HG03575 (cell line): Measurements from ENCODE around the gene KLHL30.
"Not testable (repeated sequence)": the region's sequence is repeated elsewhere in the genome, so short reads cannot be mapped to it uniquely, and the experiment has no call there.

Source experiments
- ATAC-seq: cut with Tn5 transposase; IDR thresholded peaks from one replicate; pipeline ENCODE4 v1.9.1; 2021; ENCODE audit not compliant: unreplicated experiment, insufficient number of reproducible peaks, low FRiP score; ENCODE audit errors: extremely low read depth

KLHL30 gene

DNA sequence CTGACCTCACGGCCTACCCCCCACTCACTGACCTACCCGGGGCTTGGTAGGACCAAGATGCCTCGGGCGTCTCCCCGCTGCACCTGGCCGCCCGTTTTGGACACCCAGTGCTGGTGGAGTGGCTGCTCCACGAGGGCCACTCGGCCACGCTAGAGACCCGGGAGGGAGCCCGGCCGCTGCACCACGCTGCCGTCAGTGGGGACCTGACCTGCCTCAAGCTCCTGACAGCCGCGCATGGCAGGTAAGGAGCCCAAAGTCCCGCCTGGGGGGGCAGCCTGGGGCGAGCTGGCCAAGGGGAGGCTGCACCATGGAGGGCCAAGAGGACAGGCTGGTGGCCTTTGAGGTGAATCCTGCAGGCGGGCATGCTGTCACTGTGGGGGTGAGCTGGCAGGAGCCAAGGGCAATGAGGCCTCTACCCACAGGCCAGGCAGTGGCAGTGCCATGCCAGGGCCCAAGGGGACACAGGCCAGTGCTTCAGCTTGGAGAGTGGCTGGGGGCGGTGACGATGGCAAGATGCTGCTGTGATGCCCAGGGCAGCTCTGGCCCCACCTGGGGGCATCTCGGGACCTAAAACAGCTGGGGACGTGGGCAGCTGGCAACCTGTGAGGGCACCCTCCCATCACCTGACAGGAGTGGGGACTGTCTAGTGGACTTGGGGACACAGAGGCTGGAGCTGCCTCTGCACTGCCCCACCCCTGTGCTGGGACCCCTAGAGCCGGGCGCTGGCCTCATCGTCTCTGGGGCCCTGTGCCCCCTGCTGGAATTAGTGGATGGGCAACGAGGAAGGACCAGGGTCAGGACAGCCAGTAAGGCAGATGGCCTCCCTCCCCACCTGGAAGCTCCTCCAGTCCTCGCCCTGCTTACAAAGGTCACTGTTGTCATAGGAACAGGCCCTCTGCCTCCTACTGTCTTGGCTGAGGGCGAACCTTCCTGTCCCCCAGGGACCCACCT, 36.3 kb upstream of the KLHL30 start:
- no peak for ATAC-seq

DNA sequence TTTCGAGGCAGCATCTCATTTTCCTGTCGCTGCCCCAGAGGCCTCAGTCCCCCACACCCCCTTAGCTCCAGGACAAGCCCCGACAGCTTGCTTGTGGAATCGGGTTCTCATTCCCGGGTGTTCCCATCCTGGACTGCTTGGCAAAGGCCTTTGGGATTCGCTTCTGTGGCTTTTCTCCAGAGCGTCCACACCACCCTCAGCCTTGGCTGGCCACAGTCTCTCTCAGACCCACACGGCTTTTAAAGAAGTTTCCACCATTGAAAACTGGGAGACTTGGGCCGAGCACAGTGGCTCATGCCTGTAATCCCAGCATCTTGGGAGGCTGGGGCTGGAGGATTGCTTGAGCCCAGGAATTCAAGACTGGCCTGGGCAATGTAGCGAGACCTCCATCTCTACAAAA, 35.6 kb upstream of the KLHL30 start:
- no peak for ATAC-seq

DNA sequence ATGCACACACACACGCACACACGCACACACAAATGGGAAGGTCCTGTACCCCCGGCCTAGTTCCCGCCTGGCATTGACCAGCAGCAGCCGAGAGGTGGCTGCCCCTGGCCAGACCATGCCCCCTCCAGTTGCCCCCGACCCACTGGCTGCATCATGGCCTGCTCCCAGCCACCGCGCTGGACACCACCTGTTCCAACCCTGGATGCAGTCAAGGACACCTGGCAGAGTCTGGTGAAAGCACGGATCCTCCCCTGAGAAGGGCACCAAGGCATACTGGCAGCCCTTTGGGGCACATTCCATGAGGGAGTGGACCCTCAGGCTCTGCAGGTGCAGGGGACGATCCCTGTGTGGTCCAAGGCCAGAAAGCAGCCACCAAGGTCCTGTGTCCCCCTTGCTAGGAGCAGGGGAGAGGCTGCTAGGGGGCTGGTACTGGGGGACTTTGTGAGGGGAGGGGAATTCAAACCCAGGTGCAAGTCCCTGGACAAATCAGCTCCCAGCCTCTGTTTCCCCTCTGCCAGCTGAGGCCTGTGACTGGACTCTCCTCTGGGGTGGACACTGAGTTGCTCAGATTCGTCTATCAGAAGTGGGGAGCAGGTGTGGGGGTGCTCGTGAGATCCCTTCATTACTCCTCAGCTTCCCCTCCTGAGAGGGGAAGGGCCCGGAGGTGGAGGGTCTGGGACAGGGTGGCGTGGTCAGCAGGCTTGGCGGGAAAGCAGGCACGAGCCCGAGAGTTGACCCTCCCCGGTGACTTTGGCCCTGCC, 34.8 kb upstream of the KLHL30 start:
- no peak for ATAC-seq

DNA sequence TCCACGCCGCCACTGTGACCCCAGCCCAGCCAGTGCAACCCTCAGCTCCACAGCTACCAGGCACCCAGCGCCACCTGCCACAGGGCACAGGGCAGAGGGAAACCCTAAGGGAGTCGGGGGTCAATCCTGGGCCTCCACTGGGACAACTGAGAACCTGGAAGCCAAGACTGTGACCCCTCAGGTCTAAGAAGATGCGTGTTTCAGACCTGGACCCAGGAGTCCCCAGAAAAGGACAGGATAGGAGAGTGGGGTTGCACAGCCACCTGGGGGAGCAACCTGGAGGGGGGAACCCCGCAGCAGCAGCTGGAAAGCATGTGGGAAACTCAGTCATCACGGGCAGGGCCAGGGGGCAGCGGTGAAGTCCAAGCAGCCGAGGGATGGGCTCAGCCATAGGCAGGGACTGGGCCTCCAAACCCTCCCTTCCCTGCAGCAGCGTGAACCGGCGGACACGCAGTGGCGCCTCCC, 34.2 kb upstream of the KLHL30 start:
- no peak for ATAC-seq

DNA sequence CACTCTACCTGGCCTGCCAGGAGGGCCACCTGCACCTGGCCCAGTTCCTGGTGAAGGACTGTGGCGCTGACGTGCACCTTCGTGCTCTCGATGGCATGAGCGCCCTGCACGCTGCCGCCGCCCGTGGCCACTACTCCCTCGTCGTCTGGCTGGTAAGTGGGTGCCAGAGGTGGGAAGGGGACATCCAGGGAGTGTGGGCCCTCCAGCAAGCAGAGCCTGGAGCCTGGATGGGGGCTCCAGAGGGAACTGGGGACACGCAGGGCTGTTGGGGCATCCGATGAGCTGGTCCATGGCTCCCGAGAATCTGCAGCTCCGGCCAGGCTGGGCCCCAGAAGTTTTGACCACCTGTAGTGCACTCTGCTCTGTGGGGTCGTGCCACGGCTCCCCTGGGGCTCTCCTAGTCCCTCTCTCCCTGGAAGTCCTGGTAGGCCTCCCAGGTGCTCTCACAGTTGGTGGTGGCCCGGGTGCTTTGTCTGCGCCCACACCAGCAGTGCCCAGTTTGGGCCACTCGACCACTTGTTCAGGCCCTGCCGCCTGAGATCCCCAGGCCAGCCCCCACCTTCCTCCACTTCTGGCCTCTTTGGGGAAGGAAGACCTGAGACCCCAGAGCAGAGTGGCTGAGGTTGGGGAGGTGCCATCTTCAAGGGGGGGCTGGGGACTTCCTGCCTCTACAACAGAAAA, 33.6 kb upstream of the KLHL30 start:
- no peak for ATAC-seq

DNA sequence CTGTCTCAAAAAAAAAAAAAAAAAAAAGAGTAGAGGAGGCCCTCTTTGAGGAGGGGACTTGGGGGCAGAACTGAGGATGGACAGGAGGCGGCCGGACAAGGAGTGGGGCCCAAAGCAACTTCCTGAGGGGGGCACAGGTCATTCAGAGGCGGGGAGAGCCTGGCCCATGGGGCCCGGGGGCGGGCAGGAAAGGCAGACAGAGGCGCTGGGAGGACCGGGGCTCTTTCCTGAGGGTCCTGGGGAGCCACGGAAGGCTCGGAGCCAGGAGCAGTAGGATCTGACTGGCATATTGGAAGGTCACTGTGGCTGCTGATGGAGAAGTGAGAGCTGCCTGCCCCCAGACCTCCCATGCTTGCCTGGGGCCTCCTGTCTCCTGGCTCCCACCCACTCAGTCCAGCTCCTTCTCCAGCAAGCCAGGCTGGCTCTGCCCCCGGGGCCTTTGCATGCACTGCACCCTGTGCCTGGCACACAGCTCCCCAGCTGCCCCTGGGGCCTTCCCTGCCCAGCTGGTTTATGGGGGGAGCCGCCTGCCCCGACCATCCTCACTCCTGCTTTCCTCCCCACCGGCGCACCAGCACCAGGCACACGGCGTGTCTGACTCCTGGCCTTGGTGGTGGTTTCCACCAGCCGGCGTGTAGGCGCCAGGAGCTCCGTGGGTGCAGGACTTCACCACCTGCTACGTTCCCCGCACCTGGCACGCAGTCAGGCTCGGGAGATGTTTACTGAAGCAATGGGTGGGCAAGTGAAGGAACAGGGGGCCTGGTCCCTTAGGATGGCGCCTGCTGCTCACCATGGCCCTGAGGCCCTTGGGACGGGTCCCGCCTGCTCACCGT, 32.7 kb upstream of the KLHL30 start:
- ATAC-seq = no peak

DNA sequence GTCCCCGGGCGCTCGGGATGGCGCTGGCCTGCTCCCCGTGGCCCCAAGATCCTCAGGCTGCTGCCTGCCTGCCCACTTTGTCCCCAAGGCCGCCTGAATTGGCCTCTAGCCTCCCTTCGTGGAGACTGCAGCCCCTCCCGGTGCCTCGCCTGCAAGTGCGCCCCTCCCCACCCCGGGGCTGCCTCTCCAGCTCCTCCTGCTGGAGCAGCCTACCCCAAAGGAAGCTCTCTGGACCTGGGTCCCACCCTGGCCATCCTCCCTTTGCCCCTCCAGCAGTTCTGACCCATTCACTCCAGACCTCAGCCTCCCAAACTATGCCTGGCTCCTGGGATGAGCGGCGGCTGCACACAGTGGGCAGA, 32.1 kb upstream of the KLHL30 start:
- no peak for ATAC-seq

DNA sequence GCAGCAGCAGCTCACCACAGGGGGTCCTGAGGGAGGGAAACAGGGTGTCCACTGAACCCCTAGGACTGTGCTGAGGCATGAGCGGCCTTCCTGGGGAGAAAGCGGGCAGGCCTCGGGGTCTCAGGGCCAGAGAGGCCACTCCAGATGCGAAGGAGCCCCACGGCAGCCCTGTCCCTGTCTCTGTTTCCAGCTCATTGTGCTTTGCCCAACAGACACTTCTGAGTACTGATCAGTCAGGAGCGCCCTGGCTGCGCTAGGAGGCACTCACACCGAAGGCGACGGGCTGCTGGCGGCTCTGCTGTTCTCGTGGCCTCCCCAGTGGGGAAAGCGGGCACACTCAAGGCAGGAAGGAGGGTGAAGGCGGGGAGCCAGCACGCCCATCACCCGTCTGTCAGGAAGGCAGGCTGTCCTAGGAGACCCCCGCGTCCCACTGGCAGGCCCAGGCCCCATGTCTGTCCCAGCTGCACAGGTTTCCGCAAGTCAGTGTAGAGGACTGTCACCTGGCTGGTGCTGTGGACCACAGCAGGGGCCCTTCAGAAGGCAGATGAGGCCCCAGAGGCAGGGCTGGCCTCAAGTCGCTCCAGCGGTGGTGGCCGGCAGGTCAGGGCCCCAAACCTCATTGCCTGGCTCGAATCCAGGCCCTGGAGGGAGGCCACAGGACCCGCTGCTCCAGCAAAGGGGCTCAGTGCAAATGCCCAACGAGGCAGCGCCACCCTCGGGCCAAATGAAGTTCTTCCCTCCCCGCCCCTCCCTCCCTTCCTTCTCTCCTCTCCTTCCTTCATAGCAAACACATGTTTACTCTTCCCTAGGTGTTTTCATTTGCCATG, 31.6 kb upstream of the KLHL30 start:
- no peak for ATAC-seq

DNA sequence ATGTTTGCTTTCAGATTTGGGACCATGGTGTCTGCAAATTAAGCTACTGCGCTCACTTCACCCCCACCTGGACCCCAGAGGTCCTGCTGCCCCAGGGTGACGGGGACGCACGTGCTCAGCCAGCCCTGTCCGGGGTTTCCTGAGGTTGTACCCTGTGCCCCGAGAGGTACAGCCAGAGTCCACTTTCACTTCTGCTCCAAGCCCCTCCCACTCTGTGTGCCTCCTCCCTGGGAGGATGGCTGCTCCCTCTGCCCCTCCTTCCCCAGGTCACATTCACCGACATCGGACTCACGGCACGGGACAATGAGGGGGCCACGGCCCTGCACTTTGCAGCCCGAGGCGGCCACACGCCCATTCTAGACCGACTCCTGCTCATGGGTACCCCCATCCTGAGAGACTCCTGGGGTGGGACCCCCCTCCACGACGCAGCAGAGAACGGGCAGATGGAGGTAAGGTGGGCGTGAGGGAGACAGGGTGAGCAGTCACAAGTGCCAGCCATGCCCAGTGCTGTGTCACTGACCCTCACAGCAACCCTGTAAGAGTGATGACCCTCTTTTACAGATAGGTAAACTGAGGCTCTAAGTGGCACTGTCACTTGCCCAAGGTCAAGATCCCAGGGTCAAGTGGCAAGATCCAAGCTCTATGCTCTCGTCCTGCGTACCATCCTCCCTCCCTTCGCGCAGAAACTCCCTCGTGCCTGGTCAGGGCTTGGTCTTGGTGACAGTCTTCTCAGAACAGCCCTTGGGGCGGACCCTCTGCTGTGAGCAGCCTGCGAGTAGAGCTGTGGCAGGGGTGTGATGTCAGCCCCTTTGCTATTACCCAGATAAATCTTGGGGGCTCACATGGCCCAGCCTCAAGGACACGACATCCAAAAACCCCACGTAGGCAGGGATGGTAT, 30.7 kb upstream of the KLHL30 start:
- ATAC-seq = no peak

DNA sequence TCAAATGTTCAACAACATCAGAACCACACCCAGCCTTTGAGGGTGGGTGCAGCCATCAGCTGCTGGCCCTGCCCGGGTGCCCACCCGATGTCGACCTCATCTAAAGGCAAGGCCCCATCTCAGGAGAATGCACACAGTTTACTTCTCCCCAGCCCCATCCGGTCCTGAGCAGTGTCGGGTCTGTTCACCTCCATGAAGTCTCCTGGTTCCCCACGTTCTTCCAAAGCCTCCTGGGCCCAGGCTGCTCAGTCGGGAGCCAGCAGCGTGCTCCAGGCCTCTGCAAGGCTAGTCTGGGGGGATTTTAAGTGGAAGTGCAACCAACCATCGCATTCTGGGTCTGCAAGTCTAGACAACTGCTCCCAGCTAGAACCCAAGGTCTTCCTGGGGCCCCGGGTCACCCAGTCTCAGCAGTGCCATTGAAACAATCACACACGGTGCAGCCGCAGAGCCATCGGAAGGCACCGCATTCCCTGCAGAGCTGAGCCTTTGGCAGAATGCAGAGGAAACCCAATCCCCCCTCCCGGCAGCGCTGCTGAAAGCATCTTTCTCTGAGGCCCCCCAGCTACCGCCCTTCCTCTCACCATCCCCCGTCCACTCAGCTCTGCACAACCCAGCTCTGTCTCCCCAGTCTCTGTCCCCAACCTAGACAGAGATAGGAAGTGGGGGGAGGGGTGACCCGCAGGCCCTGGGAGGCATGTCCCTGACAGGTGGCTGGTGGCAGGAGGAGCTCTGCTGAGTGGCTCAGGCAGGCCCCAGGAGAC, 29.9 kb upstream of the KLHL30 start:
- no peak for ATAC-seq

DNA sequence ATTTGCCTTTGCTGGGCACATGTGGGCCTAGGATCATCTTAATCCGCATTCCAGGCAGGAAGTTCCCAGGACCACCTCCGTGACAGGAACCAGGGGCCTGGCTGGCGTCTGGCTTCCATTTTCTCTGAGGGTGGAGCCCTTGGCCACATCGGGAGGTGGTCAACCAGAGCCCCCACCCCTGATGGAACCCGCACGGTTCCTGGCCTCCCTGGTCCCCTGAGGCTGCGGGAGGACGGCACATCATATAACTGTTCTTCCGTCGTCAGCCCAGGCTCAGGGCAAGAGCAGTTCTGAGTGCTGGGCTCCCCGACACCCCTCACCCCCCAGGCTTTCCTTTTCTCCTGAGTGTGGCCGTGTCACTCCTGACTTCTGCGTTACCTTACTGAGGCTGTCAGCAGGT, 24.9 kb upstream of the KLHL30 start:
- ATAC-seq = no peak

DNA sequence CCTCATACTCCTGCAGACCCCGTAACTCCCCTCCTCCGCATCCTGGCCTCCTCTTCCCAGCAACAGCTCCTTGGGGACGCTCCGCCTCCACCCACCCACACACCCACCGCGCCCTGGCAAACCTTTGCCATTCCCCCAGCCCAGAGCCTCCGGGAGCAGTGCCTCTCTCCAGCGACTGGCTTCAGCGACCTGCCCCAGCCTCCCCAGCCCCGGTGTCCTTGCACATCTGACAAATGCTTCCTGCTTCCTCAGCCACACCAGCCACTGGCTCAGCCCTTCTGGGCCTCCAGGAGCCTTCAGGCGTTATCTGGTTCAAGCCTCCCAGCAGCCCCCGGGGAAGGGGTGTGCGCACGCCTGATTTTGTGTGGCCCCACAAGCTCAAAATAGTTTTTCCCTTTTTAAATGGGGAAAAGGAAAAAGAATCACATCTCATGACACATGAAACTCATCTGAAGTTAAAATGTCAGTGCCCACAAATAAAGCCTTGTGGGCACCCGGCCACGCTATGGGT, 24.1 kb upstream of the KLHL30 start:
- no peak for ATAC-seq

DNA sequence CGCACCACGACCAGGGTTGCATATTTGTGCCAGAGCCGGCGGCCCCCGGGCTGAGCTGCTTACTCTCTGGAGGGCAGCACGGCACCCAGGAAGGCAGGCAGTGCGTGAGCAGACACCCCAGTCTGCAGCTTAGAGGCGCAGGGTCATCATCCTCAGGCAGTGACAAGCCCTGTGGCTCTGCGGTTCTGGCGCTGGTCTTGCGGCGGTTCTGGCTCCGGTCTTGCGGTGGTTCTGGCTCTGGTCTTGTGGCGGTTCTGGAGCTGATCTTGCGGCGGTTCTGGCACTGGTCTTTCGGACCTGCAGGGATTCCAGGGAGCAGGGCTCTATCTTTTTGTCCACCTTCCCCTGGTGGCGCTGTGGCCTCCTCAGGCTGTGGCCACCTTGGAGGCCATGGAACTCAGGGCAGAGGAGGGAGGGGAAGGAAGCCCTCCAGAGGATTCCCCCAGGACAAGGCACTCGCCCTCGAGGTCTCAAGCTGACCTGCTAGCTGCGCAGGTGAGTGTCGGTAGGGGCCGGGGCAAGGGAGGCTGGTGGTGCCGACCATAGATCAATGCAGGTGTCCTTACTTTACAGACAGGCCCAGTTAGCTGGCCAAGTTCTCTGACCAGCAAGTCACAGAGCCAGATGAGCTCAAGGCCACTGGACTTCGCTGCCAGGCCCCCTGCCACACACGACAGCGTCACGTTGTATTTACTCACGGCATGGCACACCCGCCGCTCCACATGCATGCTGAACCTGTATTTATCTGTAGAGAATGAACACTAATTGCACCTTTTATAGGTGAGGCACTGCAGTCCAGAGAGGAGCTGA, 23.4 kb upstream of the KLHL30 start:
- ATAC-seq = no peak

DNA sequence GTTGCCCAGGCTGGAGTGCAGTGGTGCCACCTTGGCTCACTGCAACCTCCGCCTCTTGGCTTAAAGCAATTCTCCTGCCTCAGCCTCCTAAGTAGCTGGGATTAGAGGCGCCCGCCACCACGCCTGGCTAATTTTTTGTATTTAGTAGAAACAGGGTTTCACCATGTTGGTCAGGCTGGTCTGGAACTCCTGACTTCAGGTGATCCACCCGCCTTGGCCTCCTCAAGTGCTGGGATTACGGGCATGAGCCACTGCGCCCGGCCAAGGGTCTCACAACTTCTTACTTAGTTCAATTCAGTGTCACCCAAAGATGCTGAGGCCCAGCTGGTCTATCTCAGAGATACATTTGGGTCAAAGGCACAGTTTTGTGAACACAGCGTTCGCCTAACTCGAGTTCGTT, 22.8 kb upstream of the KLHL30 start:
- ATAC-seq = not testable (repeated sequence)
